ENCODE measurements around the gene GADD45GIP1.

The GADD45GIP1 gene

DNA sequence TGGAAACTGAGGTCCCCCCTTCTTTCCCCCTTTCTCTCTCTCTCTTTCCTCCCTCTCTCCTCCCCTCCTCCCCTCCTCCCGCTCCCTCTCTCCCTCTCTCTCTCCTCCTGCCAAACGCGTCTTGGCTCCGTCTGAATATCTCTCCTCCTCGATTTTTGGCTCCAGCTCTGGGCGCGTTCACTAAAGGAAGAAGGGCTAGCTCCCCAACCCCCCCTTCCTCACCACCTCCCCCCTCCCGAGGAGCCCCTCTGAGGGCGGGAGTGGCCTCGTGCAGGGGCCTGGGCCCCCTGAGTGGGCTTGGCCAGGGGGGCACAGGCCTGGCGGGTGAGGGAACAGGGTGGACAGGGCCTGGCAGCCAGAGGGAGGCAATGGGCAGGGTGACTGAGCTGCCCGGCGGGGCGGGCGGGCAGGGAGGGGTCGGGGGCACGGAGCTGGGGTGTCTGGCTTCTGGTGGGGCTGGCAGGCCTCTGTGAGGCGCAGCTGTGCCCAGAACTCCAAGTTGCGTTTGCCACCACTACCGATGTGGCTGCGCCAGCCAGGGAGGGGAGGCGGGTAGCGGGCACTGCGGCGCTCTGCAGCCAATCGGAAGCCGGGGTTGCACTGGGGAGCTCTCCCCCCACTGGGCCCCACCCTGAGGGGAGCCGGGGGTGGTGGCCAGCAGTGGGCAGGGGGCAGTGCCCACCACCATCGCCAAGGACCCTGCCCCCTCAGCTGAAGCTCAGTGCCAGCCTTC is 45.3 kb upstream of the GADD45GIP1 start:
- no peak overlapping the region for H3K4me3 ChIP-seq (ENCODE audit: low read depth, low read length)
- no peak for DNase-seq

GRCh38 chr19:13001502-13002165 is 44.6 kb upstream of the GADD45GIP1 start:
- Histone ChIP-seq H3K9me3 (ENCODE audit: severe bottlenecking) (no peaks in the 10 kb centered on the region), H3K4me3 (ENCODE audit: low read depth, low read length) (no peak overlapping the region), H3K36me3 (no peaks in the 10 kb centered on the region), H3K27ac (no peak overlapping the region), H3K27me3 (ENCODE audit: insufficient read depth, low read depth, severe bottlenecking) (no peaks in the 10 kb centered on the region)
- TF ChIP-seq, protein P1, sequence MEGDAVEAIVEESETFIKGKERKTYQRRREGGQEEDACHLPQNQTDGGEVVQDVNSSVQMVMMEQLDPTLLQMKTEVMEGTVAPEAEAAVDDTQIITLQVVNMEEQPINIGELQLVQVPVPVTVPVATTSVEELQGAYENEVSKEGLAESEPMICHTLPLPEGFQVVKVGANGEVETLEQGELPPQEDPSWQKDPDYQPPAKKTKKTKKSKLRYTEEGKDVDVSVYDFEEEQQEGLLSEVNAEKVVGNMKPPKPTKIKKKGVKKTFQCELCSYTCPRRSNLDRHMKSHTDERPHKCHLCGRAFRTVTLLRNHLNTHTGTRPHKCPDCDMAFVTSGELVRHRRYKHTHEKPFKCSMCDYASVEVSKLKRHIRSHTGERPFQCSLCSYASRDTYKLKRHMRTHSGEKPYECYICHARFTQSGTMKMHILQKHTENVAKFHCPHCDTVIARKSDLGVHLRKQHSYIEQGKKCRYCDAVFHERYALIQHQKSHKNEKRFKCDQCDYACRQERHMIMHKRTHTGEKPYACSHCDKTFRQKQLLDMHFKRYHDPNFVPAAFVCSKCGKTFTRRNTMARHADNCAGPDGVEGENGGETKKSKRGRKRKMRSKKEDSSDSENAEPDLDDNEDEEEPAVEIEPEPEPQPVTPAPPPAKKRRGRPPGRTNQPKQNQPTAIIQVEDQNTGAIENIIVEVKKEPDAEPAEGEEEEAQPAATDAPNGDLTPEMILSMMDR (IDR thresholded peaks at IDR 0.05; ENCODE audit: low read depth, low read length): no peak
- no peak for DNase-seq

More for the DNA sequence above, 45.3 kb upstream of the GADD45GIP1 start:
- H3K27ac ChIP-seq: no peak overlapping the region
- no peaks in the 10 kb centered on the region for H3K9me3 ChIP-seq (ENCODE audit: severe bottlenecking)
- H3K36me3 ChIP-seq: no peaks in the 10 kb centered on the region
- no peaks in the 10 kb centered on the region for H3K27me3 ChIP-seq (ENCODE audit: insufficient read depth, low read depth, severe bottlenecking)
- TF ChIP-seq, protein P1 (IDR thresholded peaks at IDR 0.05; ENCODE audit: low read depth, low read length): no peak

GRCh38 chr19:13001166-13001501 is 44.1 kb upstream of the GADD45GIP1 start:
- Histone ChIP-seq H3K27me3 (ENCODE audit: insufficient read depth, low read depth, severe bottlenecking) (no peaks in the 10 kb centered on the region), H3K27ac (no peak overlapping the region), H3K9me3 (ENCODE audit: severe bottlenecking) (no peaks in the 10 kb centered on the region), H3K4me3 (ENCODE audit: low read depth, low read length) (no peak overlapping the region), H3K36me3 (no peaks in the 10 kb centered on the region)
- no peak for DNase-seq
- TF ChIP-seq, protein P1 (IDR thresholded peaks at IDR 0.05; ENCODE audit: low read depth, low read length): no peak

GRCh38 chr19:12997967-12998940 is 41.2 kb upstream of the GADD45GIP1 start:
- Histone ChIP-seq H3K4me3 (ENCODE audit: low read depth, low read length) (no peak overlapping the region), H3K27me3 (ENCODE audit: insufficient read depth, low read depth, severe bottlenecking) (peaks cover 3% of the 10 kb centered on the region), H3K27ac (no peak overlapping the region), H3K9me3 (ENCODE audit: severe bottlenecking) (no peaks in the 10 kb centered on the region), H3K36me3 (no peaks in the 10 kb centered on the region)
- DNase-seq: no peak
- TF ChIP-seq, protein P1 (IDR thresholded peaks at IDR 0.05; ENCODE audit: low read depth, low read length): no peak

DNA sequence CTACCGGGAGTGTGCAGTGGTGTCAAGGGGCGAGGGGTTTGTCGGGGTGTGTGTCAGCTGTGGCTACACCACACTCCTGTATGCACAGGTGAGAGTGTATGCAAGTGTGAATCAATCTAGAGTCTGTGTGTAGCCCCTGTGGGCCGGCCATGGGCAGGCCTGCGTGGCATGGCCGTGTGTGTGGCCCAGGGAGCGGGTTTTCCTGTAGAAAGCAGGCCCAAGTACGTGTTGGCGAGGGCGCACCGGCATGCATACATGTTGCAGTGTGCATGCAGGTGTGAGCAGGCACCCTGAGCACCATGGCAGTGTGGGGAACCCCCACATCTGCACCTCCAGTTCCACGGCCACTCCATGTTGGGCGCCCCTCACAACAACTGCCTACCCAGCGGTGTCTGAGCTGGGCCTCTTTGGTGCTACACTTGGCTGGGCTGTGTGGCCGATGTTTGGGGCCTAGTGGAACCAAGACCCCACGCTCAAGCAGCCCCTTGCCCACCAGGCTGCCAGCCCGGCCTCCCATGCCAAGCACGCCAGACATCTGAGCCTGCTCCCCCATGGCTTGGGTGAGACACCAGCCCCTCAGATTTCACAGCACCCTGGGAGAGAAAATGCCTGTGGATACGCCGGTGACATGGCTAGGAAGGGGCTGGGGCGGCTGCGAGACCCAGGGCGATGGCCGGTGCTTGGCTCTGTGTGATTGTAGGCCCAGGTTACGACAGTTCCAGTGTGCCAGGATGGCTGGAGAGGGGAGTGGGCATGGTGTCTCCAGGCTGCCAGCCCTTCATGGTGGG is 40.4 kb upstream of the GADD45GIP1 start:
- no peaks in the 10 kb centered on the region for H3K9me3 ChIP-seq (ENCODE audit: severe bottlenecking)
- H3K36me3 ChIP-seq: no peaks in the 10 kb centered on the region
- no peak overlapping the region for H3K27ac ChIP-seq
- H3K4me3 ChIP-seq (ENCODE audit: low read depth, low read length): no peak overlapping the region
- DNase-seq: no peak
- TF ChIP-seq, protein P1 (IDR thresholded peaks at IDR 0.05; ENCODE audit: low read depth, low read length): no peak
- H3K27me3 ChIP-seq (ENCODE audit: insufficient read depth, low read depth, severe bottlenecking): peaks cover 3% of the 10 kb centered on the region
